Fibroblast of skin of left quadriceps (primary cell): ENCODE measurements around the gene SERINC5.
"Not testable (repeated sequence)": the region's sequence is repeated elsewhere in the genome, so short reads cannot be mapped to it uniquely, and the experiment has no call there.

Source experiments
- DNase-seq, 2 experiments: peaks; one replicate each; pipeline ENCODE4 v3.0.0-alpha.2; 2013; ENCODE audit warnings: low read depth in 2 of 2

The SERINC5 gene

DNA sequence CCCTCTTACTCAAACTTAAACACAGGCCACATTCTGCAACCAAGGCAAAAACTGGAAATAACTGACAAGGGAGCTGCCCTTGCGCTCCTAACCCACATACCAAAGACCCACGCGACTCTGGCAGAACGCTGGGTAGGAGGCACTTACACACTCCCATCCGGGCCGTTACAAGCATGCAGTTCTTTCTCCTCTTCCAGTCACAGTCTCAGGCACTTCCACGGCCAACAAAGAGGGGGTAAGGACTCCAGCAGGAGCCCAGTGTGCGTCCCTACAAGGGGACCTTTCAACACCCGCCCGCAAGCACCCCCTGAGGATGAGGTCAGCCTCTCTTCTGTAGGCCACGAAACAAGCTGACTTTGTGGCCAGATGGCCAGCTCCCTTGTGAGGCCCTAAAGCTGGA, 57.4 kb downstream of the SERINC5 start:
- DNase-seq = no peak

- DNase-seq = no peak
Measured at GRCh38 chr5:80195837-80196400, 59.9 kb downstream of the SERINC5 start.

DNA sequence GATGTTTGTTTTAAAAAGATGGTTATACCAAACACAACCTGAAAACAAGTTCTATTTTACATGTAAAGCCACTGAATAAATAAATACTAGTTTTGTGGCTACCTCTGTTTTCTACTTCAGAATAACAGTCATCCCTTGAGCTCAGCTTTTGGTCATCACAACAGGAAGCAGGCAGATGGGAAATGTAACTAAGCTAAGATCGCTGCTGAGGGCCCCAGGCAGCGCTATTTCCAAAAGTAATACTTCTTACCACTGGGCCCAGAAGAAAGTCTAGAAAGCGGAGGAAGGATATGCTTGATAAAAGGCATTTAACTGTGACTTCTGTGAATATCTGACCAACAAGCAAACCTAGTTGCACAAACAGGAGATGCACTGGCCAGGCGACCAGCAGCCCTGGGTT, 61.4 kb downstream of the SERINC5 start:
- DNase-seq = no peak

DNA sequence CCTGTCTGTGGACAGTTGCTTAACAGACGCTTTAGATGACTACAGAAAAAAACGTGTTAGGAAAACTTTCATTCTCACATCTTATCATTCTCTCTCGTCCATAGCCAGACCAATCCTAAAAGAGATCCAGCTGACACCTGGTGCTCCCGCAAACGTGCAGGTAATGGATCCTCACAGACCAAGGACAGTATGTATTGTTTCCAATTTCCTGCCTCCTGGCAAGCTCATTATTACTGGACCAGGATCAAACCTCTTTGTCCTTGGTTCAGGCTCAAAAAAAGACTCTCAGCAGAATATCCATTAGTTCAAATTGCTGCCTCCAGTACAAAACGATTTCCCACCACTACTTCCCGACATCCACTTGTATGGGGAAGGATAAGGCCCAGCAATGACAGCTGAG, 62.4 kb downstream of the SERINC5 start:
- no peak for DNase-seq

DNA sequence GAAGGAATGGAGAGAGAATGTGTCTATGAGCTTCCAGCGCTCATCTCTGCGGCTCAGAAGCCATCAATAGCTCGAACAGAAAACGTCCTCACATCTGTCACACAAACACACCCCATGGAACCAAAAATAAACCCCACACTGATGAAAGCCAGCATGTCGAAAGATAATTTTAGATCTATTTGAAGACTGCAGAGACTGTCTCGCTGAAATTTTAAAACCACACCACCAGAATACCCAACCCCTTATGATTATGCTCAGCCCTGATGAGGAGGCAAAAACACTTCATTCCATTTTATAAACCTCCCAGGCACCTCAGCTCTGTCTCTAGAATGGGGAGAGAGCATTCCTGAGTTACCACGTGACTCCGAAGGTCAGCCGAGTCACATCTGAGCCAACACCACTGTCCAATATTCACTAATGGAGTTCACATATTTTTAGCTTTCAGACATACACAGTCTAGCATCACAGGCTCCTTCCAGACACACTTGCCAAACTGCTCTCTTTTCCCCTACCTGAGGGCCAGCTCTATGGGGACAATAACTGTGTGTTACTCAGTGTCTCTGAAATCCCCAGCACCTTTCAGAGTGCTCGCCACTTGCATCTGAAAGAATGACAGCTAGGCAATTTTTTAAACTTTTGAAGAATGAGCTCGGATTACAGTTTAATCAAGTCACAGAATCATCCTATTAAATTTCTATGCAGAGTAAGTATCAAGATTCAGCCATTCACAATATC, 63.2 kb downstream of the SERINC5 start:
- no peak for DNase-seq

- DNase-seq = no peak
Measured at GRCh38 chr5:80191991-80192398, 63.9 kb downstream of the SERINC5 start.

- no peak for DNase-seq
Measured at GRCh38 chr5:80191397-80191796, 64.5 kb downstream of the SERINC5 start.

DNA sequence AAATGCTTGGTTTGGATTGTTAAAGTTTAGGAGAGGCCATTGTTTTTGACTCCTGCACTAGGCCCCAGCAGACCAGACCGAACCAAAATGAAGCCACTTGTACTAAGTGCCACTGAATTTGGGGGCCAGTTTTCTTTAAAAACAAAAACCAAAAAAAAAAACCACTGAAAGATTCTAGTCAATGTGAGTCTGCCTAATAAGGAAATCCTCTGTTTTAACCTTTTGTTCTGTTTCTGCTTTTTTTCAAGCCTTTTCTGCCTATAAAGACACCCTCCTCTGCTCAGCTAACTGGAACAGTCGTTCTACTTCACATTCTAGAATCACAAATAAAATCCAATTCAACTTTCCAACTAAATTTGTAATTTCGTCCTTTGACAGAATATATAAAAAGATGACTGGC, 64.9 kb downstream of the SERINC5 start:
- DNase-seq = no peak

GRCh38 chr5:80189701-80190100, 66.1 kb downstream of the SERINC5 start:
- DNase-seq = no peak

DNA sequence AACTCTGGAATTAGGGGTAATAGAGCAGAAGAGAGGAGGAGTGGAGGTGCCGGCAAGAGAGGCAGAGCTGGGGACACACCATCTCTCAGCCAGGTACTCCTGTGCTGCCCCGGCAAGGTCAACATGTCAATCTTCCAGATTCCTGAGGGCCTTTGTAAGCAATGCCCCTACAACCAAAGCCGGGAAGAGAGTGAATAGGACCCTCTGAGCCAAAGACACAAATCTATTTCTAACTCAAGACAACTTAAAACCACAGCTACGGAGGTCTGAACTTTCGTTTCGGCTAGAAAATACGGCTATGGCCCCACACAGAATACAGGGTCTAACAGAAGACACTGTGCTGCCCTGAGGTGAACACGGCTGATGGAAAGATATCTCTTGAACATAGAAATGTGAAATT, 66.6 kb downstream of the SERINC5 start:
- DNase-seq = no peak

DNA sequence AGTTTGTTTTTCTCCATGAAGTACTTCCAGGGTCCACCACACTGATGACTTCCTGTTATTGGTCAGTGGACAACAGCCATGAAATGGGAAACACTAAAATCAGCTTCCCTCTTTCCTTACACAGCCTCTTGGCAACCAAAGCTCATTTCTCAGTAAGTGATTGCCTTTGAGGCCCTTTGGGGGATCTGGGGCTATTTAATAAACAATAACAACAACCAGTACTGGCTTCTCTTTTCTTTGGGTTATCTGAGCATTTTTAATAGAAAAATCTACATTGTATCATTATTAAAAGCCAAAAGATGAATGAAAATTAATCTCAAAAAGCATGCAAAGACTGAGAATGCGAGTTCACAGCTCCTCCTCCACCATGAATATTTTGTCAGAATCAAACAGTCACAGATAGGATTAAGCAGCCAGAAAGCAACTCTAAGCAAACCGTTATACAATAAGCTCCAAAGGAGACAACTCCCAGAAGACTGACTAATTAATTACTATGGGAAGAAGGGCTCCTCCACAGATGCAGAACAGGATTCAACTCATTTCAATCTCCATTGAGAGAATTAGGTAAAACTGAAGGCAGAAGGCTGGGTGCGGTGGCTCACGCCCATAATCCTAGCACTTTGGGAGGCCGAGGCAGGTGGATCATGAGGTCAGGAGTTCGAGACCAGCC, 68.3 kb downstream of the SERINC5 start:
- DNase-seq = no peak

DNA sequence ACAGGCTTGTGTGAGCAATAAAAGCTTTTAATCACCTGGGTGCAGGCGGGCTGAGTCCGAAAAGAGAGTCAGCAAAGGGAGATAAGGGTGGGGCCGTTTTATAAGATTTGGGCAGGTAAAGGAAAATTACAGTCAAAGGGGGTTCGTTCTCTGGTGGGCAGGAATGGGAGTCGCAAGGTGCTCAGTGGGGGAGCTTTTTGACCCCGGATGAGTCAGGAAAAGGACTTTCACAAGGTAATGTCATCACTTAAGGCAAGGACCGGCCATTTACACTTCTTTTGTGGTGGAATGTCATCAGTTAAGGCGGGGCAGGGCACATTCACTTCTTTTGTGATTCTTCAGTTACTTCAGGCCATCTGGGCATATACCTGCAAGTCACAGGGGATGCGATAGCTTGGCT, 70.3 kb downstream of the SERINC5 start:
- DNase-seq = not testable (repeated sequence)

GRCh38 chr5:80185095-80185494, 70.8 kb downstream of the SERINC5 start:
- no peak for DNase-seq

- no peak for DNase-seq
Measured at GRCh38 chr5:80184235-80185023, 71.4 kb downstream of the SERINC5 start.

- DNase-seq = not testable (repeated sequence)
Measured at GRCh38 chr5:80183728-80184234, 72.1 kb downstream of the SERINC5 start.

DNA sequence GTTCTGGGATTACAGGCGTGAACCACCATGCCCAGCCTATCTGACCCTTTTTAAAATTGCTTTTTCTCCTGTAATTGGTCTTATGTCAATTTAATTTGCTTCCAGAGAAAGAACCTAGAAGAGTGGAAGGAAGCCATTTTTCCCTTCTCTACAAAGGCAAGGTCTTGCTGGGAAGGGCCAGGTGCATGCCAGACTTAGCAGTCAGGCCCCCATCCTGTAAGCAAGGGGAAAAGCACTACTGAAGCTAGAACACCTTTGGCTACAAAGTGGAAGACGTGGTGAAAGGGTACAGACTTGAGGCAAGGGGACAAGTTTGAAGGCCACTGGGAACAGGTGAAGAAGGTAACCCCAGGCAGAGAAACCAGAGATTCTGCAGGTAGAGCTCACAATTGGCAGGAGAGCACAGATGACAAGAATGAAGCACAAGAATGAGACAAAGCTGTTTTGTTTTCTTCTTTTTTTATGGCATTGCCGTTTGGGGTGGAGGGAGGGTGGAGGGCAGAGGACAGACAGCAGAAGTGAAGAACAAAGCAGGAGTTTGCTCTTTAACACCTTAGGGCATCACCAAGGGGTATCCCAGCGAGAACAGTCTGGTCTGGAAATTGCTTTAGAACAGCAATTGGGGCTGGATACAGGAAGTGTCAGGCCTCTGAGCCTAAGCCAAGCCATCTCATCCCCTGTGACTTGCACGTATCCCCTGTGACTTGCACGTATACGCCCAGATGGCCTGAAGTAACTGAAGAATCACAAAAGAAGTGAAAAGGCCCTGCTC, 72.9 kb downstream of the SERINC5 start:
- DNase-seq = no peak

DNA sequence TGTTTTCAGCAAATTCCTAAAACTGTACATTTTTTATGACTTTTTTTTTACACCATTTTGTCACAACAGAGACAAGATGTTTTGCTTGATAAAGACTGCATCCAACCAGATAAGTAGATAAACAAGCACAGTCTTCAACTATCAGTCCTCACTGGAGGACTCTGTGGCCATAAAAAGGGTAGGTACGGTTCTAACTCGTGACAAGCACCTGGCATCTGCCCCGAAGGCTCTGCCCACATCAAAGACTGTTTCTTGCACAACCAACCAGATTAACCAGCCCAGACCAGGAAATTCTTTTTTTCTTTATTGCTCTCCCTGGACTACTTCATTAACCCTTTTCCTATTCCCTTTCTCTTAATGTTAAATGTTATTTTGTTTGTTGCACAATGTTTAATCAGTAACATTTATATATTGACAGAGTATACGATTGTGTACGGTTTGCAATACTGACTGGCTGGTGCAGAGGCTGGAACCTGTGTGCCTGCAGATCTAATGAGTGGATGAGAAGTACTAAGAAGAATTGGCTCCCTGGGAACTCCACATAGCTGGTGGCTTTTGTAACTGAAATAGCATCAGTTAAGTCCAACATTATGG, 74.1 kb downstream of the SERINC5 start:
- no peak for DNase-seq

DNA sequence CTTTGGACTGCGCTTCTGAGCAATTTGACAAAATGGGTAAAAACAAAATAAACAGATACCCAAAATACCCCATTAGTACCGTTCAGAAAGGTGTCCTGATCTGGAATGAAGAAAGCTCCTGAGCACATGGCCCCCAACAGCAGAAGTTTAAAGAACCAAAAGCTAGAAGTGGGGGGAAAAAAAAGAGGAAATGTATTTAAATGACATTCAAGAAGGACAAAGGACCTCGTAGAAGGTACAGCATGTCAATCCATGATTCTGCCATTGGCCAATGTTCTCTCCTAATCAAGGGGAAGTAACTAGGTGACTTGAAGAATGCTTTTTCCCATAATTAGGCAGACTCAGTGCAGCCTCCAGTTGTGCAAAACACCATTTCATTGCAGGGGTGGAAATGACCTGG, 78.6 kb downstream of the SERINC5 start:
- DNase-seq = no peak

- DNase-seq = no peak
Measured at GRCh38 chr5:80175337-80175736, 80.5 kb downstream of the SERINC5 start.

DNA sequence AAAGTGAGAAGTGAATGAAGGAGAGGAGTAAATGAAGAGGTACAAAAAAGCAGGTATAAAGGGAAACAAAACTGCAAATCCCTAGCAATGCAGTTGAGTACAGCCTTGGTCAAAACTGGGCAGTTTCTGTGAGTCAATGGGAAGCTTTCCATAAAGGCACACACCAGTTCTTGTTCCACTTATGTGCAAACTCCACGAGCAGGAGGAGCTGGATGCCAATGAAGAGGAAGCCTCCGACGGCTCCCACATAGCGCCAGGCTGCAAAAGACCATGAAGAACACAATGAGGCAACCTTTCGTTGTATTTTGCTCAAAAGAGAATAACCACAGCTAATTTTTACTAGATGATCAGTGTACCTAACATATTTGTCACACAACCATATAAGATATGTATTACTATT, 81.1 kb downstream of the SERINC5 start:
- no peak for DNase-seq

DNA sequence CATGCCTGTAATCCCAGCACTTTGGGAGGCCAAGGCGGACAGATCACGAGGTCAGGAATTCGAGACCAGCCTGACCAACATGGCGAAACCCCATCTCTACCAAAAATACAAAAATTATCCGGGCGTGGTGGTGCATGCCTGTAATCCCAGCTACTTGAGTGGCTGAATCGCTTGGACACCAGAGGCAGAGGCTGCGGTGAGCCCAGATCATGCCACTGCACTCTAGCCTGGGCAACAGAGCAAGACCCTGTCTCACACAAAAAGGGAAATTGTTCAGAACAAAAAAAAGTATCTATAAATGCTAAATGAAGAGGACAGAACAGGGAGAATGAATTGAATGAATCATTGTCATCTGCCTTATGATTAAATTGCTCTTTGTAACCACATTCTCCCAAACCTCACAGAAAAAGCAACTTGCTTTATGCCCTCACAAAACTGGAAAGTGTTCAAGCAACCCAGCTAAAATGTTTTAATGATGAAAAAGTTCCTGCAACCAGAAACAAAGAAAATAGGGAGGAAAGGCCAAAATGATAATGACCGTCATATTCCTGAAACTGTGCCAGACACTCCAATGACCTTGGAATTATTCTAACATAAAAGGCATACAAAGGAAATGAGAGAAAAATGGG, 83.7 kb downstream of the SERINC5 start:
- DNase-seq = no peak
